Right lobe of liver (tissue), 6 donors: ENCODE results near the gene KCNK5. TPM values are rescaled to one million over a fixed set of nuclear protein-coding genes. Genes with fewer than 3 reads are reported as not detected.
A peak's percentile ranks its signal among the peaks of the same experiment; 100 is the strongest.

ENCODE experiments used
- ATAC-seq, 4 donors: fragments of 200-7000 bp; cut with Tn5 transposase; one replicate each; pipeline ENCODE4 v1.9.1; 2020; ENCODE audit warnings: mild to moderate bottlenecking in 4 of 4, moderate library complexity in 4 of 4
- DNase-seq, 3 donors: peaks; one replicate each; pipeline ENCODE4 v3.0.0-alpha.2; 2020
- H3K27ac ChIP-seq, 3 donors: fragments of 200-600 bp; one replicate each; pipeline ENCODE4 v1.8.0; 2022
- H3K27me3 ChIP-seq, 2 donors: fragments of 200-600 bp; one replicate each; pipeline ENCODE4 v1.8.0; 2022
- H3K36me3 ChIP-seq, 4 donors: fragments of 200-600 bp; sonication (generic) in 1 of 4; one replicate each; pipeline versions ENCODE4 v1.5.1 to v1.8.0; 2017 to 2022; ENCODE audit warnings: control low read depth in 1 of 4
- H3K4me1 ChIP-seq, 4 donors: fragments of 200-600 bp; sonication (generic) in 1 of 4; one replicate each; pipeline versions ENCODE4 v1.5.1 to v1.8.0; 2017 to 2022; ENCODE audit warnings: control low read depth in 1 of 4
- H3K4me3 ChIP-seq, 3 donors: fragments of 200-600 bp; one replicate each; pipeline ENCODE4 v1.8.0; 2022
- H3K9me3 ChIP-seq, 4 donors: fragments of 200-600 bp; sonication (generic) in 1 of 4; one replicate each; pipeline versions ENCODE4 v1.5.1 to v1.8.0; 2017 to 2022; ENCODE audit warnings: control low read depth in 1 of 4
- POLR2A ChIP-seq: fragments of 450-650 bp; IDR thresholded peaks from one replicate; pipeline ENCODE4 v1.6.1; 2017; ENCODE audit warnings: antibody characterized with exemption, mild to moderate bottlenecking
- WGBS: methylation state at CpG from one replicate; pipeline ENCODE4 v1.1.6; 2018; ENCODE audit warnings: low coverage, low lambda C conversion rate; ENCODE audit not compliant: insufficient coverage; ENCODE audit errors: missing lambda C conversion rate; 5-methylcytosine and 5-hydroxymethylcytosine counted together
- intact Hi-C, 2 donors: fragments of 100-400 bp; cut with DNase I; formaldehyde crosslinking; loops; one replicate each; pipeline versions ENCODE4 v1.11.2 to v1.14.1; 2022
- total RNA-seq, 6 experiments: library from RNA; depleted of rRNA in 2 of 6; stranded (reverse); fragments of >200 nt in 2 of 6; fragmentation: NEBNext Ultra II Directional in 3 of 6; extraction: Animal tissue kit (Norgen Biotek cat#: 25700) in 3 of 6; gene quantifications; one replicate each; pipeline versions ENCODE4 v1.1.0 to v1.2.4, GENCODE V29; 2016 to 2023
- TF ChIP-seq, protein P1 (sequence below), 4 donors: fragments of 200-600 bp in 3 of 4; fragments of 450-650 bp in 1 of 4; IDR thresholded peaks; one replicate each; pipeline versions ENCODE4 v1.5.1 to v1.8.0; 2016 to 2022; ENCODE audit warnings: antibody characterized with exemption in 4 of 4, mild to moderate bottlenecking in 2 of 4
- donor health status: DM: no; HTN: yes; CAD: no.
- donor health status: DM: no; HTN: no; CAD: no.
- donor health status: DM: no; HTN: no; CAD: no.
- donor health status: DM: no; HTN: yes; CAD: no.
- donor health status: DM: no; HTN: yes; CAD: no.

Gene KCNK5
- total RNA-seq, 6 experiments from 2014 or later: 3.2 to 54.3 (median 6.7) TPM

DNA sequence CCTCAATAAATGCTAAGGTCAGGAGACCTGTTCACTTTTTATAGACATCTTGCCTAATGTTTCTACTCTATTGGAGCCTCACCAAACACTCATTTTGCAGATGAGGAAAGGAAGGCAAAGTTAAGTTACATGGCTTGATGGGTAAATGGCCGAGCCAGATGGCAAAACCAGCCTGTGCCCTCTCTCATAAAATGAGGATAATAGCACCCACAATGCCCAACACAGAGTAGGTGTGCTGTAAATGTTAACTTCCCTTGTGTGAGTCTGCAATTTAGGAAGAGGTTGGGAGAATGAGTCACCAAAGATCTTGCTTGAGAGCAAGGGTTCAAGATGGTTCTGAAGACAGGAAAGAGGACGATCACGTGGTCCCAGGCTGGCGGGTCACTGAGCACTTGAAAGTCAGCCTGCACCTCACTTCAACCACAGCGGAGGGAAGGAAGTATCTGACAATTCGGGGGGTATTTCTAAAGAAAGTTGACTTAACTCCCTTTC is 3.3 kb downstream of the KCNK5 start:
- WGBS: 55% methylated on average over 5 of the region's 6 CpGs
- no peak for ATAC-seq

DNA sequence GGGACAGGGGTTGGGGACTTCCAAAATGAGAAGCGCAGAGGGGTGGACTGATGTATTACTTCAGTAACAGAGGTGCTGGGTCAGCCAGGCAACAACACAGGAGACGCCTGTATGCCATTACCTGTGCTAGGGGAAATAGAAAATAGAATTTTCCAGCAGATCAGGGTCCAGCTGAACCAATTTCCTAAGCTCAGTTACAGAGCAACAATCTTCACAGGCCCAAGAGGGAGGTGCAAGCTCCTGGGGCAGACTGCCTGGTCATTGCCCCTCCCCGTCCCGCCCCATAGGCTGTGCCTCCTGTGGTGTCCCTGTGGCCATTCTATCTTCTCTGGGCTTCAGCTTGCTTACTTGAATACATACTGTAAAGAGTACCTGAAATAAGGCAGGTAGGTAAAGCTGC is 3.7 kb downstream of the KCNK5 start:
- 43% methylated on average over 4 of the region's 4 CpGs for WGBS
- DNase-seq: peak; percentile 77 to 92 (median 90)
- TF ChIP-seq, protein P1, sequence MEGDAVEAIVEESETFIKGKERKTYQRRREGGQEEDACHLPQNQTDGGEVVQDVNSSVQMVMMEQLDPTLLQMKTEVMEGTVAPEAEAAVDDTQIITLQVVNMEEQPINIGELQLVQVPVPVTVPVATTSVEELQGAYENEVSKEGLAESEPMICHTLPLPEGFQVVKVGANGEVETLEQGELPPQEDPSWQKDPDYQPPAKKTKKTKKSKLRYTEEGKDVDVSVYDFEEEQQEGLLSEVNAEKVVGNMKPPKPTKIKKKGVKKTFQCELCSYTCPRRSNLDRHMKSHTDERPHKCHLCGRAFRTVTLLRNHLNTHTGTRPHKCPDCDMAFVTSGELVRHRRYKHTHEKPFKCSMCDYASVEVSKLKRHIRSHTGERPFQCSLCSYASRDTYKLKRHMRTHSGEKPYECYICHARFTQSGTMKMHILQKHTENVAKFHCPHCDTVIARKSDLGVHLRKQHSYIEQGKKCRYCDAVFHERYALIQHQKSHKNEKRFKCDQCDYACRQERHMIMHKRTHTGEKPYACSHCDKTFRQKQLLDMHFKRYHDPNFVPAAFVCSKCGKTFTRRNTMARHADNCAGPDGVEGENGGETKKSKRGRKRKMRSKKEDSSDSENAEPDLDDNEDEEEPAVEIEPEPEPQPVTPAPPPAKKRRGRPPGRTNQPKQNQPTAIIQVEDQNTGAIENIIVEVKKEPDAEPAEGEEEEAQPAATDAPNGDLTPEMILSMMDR (IDR thresholded peaks at IDR 0.05): no peak
- TF ChIP-seq POLR2A: no peak
- peak; percentile 67 to 80 (median 74) for ATAC-seq
- H3K4me3 ChIP-seq: no peak overlapping the region
- peaks cover 0 to 63% (median 13%) of the 10 kb centered on the region in 4 donors for H3K4me1 ChIP-seq
- no peaks in the 10 kb centered on the region for H3K9me3 ChIP-seq
- peak overlapping the region; percentile 22 to 96 (median 83) for H3K27ac ChIP-seq
- intact Hi-C loops: no loop called here
- no peaks in the 10 kb centered on the region for H3K36me3 ChIP-seq
- H3K27me3 ChIP-seq: no peaks in the 10 kb centered on the region

More for the DNA sequence above, 3.3 kb downstream of the KCNK5 start:
- Histone ChIP-seq H3K27me3 (no peaks in the 10 kb centered on the region), H3K4me3 (peak overlapping the region in 1 of 3 donors; percentile 72), H3K4me1 (peaks cover 0 to 58% (median 13%) of the 10 kb centered on the region in 4 donors), H3K36me3 (no peaks in the 10 kb centered on the region), H3K9me3 (no peaks in the 10 kb centered on the region), H3K27ac (peak overlapping the region; percentile 22 to 96 (median 83))
- TF ChIP-seq POLR2A: no peak
- TF ChIP-seq, protein P1 (IDR thresholded peaks at IDR 0.05): no peak
- DNase-seq: peak in 1 of 3 donors; percentile 60
- intact Hi-C loops: no loop called here

DNA sequence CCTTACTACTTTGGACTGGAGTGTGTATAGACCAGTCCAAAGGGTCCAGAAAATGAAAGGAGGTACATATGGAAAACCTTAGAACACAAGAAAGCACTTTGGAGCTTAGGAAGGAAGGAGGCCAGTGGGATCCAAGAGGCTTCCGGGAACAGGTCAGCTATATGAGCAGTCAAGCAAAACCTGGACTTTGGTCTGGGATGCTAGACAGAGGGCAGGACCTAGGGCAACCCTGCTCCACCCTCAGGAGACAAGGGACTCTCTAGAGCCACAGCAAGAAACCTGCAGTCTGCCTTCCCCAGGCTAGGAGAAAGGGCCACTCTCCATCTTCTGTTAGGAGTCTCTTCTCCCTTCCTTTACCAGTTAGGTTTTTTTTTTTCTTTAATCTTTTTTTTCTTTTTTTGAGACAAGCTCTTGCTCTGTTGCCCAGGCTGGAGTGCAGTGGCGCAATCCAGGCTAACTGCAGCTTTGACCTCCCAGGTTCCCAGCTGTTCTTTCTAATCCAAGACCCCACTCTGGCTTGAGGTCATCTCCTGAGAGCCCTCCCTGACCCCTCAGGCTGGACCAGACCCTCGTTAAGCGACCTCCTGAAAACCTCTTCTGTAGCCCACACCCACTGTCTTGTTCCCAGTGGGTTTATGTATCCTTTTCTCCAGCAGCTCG is 4.6 kb downstream of the KCNK5 start:
- 37% methylated on average over 5 of the region's 5 CpGs for WGBS
- ATAC-seq (peak; percentile 49 to 59 (median 53)), DNase-seq (peak; percentile 48 to 76 (median 67))
- peaks cover 0 to 72% (median 13%) of the 10 kb centered on the region in 4 donors for H3K4me1 ChIP-seq
- H3K36me3 ChIP-seq: no peaks in the 10 kb centered on the region
- TF ChIP-seq, protein P1 (IDR thresholded peaks at IDR 0.05): no peak
- no peak for TF ChIP-seq POLR2A
- no peaks in the 10 kb centered on the region for H3K9me3 ChIP-seq
- intact Hi-C loops: no loop called here
- H3K4me3 ChIP-seq: no peak overlapping the region
- H3K27me3 ChIP-seq: no peaks in the 10 kb centered on the region
- peak overlapping the region; percentile 22 to 96 (median 83) for H3K27ac ChIP-seq

DNA sequence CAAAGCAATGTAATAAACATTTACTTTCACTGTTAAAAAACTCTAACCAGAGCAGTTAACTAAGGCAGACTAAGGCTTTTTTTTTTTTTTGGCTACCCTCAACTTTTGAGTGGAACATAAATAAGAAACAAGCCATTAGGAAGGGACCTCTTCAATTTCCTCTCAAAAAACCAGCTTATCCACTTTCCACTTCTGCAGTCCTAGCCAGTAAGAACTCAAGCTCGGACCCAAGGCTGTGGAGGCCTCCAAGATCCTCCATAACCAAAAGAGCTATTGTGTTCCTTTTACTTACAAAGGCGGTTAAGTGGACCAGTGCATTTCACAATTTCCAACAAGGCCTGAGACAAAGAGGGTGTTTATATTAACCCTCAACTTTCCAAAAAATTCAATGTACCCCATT is 5.3 kb downstream of the KCNK5 start:
- no peaks in the 10 kb centered on the region for H3K27me3 ChIP-seq
- intact Hi-C loops: no loop called here
- H3K4me3 ChIP-seq: no peak overlapping the region
- peaks cover 0 to 78% (median 13%) of the 10 kb centered on the region in 4 donors for H3K4me1 ChIP-seq
- no peaks in the 10 kb centered on the region for H3K9me3 ChIP-seq
- H3K27ac ChIP-seq: peak overlapping the region; percentile 14 to 96 (median 83)
- 27% methylated on average over 2 of the region's 2 CpGs for WGBS
- TF ChIP-seq, protein P1 (IDR thresholded peaks at IDR 0.05): no peak
- no peak for TF ChIP-seq POLR2A
- H3K36me3 ChIP-seq: no peaks in the 10 kb centered on the region
- ATAC-seq (no peak), DNase-seq (no peak)
